Ovary (tissue), 9 donors: ENCODE data around the gene NOL3. TPM values are rescaled to one million over a fixed set of nuclear protein-coding genes. Genes with fewer than 3 reads are reported as not detected.

ENCODE experiments used
- DNase-seq, 5 donors: peaks; one replicate each; pipeline ENCODE4 v3.0.0-alpha.2; 2019 to 2020
- H3K27ac ChIP-seq, 2 donors: fragments of 200-600 bp; one replicate each; pipeline versions ENCODE4 v1.5.1 to v1.8.0; 2019 to 2022
- H3K27me3 ChIP-seq: fragments of 200-600 bp; one replicate; pipeline ENCODE4 v1.8.0; 2022
- H3K36me3 ChIP-seq: fragments of 200-600 bp; sonication (generic); one replicate; pipeline ENCODE4 v1.5.1; 2019
- H3K4me1 ChIP-seq: one replicate; pipeline ENCODE4 v1.8.1; 2013; ENCODE audit warnings: mild to moderate bottlenecking, moderate library complexity; ENCODE audit not compliant: insufficient read depth
- H3K4me3 ChIP-seq: fragments of 200-600 bp; sonication (generic); one replicate; pipeline ENCODE4 v1.5.1; 2017
- H3K9me3 ChIP-seq, 2 donors: fragments of 200-600 bp in 1 of 2; sonication (generic) in 1 of 2; one replicate each; pipeline versions ENCODE4 v1.5.1 to v1.8.1; 2013 to 2019; ENCODE audit warnings: mild to moderate bottlenecking in 1 of 2, moderate library complexity in 1 of 2
- EP300 ChIP-seq: sonication (generic); formaldehyde crosslinking; IDR thresholded peaks from one replicate; pipeline ENCODE4 v1.6.1; 2017; ENCODE audit warnings: antibody characterized with exemption
- POLR2A ChIP-seq: fragments of 450-650 bp; IDR thresholded peaks from one replicate; pipeline ENCODE4 v1.6.1; 2017; ENCODE audit warnings: antibody characterized with exemption, mild to moderate bottlenecking, moderate library complexity
- WGBS, 3 donors: extraction: QIAGEN DNeasy Blood & Tissue Kit in 1 of 3; methylation state at CpG; one replicate each; pipeline versions ENCODE4 v1.1.5 to v1.1.7; 2013 to 2017; 5-methylcytosine and 5-hydroxymethylcytosine counted together
- intact Hi-C, 4 donors: fragments of 100-400 bp; cut with DNase I; formaldehyde crosslinking; loops; one replicate each; pipeline versions ENCODE4 v1.11.0 to v1.15.1; 2022 to 2023
- polyA plus RNA-seq, 2 donors: library from polyadenylated mRNA; stranded (reverse); fragments of 200-250 nt in 1 of 2; fragments of 350-450 nt in 1 of 2; fragmentation: Illumina TruSeq in 1 of 2; extraction: RNeasy Lipid Tissue Mini Kit (QIAGEN cat#74804) in 1 of 2; gene quantifications; one replicate each; pipeline ENCODE4 v1.2.3, GENCODE V29; 2013 to 2014
- total RNA-seq, 7 donors: library from RNA; depleted of rRNA in 2 of 7; stranded (reverse); fragments of >200 nt in 2 of 7; fragmentation: NEBNext Ultra II Directional in 3 of 7; extraction: Animal tissue kit (Norgen Biotek cat#: 25700) in 3 of 7; gene quantifications; one replicate each; pipeline versions ENCODE4 v1.1.0 to v1.2.4, GENCODE V29; 2016 to 2023
- TF ChIP-seq, protein P1 (sequence below), 3 donors: fragments of 450-650 bp in 2 of 3; fragments of 200-600 bp in 1 of 3; IDR thresholded peaks; one replicate each; pipeline versions ENCODE4 v1.5.1 to v1.8.0; 2016 to 2022; ENCODE audit warnings: antibody characterized with exemption in 3 of 3, mild to moderate bottlenecking in 1 of 3
- donor health status: DM: no; HTN: no; CAD: no; lungs with moderate emphysema.
- donor health status: DM: no; HTN: no; CAD: no.
- donor health status: Bipolar disorder and iron deficiency.
- donor health status: DM: yes; HTN: yes; CAD: no.
- donor health status: DM: no; HTN: no; CAD: no.
- donor health status: DM: yes; HTN: yes; CAD: no.

The NOL3 gene
- total and polyA plus RNA-seq, 9 donors = 14.1 to 31.7 (median 21.4) TPM

DNA sequence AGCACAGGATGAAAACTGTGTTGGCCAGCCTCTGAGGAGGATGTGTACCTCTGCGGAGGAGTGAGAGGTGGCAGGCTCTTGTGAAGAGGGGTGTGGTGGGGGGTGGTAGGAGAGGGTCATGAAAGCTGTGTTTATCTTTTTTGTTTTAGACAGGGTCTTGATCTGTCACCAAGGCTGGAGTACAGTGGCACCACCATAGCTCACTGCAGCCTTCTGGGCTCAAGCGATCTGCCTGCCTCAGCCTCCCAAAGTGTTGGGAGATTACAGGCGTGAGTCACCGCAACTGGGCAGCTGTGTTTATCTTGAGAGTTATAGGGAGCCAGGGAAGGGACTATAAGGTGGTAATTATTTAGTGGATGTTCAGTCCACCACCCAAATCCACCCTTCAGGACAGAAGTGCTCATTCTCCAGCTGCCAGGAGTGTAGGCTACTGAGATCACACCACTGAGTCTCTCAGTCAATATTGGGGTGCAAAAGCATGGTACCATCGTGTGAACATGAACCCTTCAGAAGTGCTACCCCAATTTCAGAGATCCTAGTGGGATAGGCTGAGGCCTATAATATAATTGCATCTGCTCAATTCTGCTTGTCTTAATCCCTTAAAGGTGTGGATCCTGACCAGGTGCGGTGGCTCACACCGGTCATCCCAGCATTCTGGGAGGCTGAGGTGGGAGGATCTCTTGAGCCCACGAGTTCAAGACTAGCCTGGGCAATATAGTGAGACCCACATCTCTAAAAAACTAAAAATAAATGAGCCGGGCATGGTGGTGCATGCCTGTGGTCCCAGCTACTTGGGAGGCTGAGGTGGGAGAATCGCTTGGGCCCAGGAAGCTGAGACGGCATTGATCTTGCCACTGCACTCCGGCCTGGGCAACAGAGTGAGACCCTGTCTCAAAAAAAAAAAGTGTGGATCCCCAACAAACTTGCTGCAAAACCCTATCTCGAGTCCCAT is 20.4 kb downstream of the NOL3 start:
- no peak for TF ChIP-seq POLR2A
- TF ChIP-seq EP300 = no peak
- TF ChIP-seq, protein P1, sequence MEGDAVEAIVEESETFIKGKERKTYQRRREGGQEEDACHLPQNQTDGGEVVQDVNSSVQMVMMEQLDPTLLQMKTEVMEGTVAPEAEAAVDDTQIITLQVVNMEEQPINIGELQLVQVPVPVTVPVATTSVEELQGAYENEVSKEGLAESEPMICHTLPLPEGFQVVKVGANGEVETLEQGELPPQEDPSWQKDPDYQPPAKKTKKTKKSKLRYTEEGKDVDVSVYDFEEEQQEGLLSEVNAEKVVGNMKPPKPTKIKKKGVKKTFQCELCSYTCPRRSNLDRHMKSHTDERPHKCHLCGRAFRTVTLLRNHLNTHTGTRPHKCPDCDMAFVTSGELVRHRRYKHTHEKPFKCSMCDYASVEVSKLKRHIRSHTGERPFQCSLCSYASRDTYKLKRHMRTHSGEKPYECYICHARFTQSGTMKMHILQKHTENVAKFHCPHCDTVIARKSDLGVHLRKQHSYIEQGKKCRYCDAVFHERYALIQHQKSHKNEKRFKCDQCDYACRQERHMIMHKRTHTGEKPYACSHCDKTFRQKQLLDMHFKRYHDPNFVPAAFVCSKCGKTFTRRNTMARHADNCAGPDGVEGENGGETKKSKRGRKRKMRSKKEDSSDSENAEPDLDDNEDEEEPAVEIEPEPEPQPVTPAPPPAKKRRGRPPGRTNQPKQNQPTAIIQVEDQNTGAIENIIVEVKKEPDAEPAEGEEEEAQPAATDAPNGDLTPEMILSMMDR (IDR thresholded peaks at IDR 0.05) = no peak
- Histone ChIP-seq H3K27me3 (no peaks in the 10 kb centered on the region), H3K27ac (no peak overlapping the region), H3K9me3 (no peaks in the 10 kb centered on the region), H3K36me3 (no peaks in the 10 kb centered on the region), H3K4me1 (peaks cover 10% of the 10 kb centered on the region), H3K4me3 (no peak overlapping the region)
- intact Hi-C loops = no loop called here
- WGBS, 3 donors = 57 to 73% (median 64%) methylated on average over 13 of the region's 13 CpGs
- no peak for DNase-seq

DNA sequence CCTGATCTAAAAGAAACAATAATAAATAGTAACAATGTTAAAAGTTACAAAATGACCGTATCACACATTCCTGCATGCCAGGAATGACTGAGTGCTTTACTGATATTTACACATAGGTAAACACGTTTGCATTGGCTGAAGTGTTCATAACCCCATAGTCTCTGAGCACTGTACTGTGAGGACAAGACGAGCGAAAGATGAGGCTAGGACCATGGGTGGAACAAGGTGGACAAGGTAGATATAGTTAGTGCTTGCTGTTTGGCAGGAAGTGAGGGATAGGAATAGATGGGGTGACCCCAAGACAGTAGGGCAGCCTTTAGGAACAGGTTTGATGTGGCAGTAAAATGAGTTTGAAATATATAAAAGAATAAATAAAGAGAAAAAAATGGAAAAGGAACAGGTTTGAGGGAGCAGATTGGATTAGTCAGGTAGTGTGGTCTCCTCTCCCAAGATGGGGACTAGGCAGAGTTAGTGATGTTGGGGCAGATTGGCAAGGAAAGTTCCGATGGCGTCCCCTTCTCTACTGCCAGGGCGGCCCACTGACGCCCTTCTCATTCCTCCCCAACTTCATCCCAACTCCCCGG is 21.2 kb downstream of the NOL3 start:
- Histone ChIP-seq H3K4me3 (peak overlapping the region; percentile 92), H3K27ac (no peak overlapping the region), H3K27me3 (no peaks in the 10 kb centered on the region), H3K36me3 (no peaks in the 10 kb centered on the region), H3K4me1 (peaks cover 10% of the 10 kb centered on the region), H3K9me3 (no peaks in the 10 kb centered on the region)
- TF ChIP-seq, protein P1 (IDR thresholded peaks at IDR 0.05) = no peak
- TF ChIP-seq EP300 (no peak), POLR2A (no peak)
- intact Hi-C loops = no loop called here
- 17 to 19% (median 17%) methylated on average over 9 of the region's 9 CpGs for WGBS, 3 donors
- DNase-seq = no peak

DNA sequence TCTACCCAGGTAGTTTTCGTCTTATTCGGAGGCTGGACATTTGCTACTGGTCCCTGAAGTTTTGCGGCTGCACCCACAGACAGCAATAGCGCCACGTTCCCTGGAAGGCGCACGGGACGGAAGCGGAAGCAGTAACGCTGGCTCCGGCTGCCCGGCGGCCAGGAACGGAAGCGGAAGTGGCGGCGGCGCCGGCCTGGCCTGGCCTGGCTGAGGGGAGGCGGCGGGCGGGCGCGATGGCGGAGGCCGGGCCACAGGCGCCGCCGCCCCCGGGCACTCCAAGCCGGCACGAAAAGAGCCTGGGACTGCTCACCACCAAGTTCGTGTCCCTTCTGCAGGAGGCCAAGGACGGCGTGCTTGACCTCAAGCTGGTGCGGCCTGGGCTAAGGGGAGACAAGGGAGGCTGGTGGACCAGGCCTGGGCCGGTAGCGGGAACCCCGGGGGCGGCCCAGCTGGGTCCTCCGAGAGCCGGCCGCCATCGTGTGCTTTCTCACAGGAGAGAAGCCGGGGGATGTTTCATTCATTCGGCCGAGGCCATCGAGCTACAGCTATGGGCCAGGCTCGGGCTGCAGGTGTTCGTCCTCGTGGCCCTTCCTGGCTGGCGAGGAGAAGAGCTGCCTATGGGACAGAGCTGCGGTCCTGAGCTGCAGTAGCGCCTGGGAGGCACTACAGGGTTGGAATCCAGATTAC is 21.8 kb downstream of the NOL3 start, which contains the start of gene E2F4:
TSS of gene E2F4 (plus strand) at position 161 of the 687 bp plus-strand sequence. CDS start at position 234, 73 bp downstream.
- WGBS, 3 donors = 0 to 1% (median 0%) methylated on average over 46 to 54 of the region's 54 CpGs

DNA sequence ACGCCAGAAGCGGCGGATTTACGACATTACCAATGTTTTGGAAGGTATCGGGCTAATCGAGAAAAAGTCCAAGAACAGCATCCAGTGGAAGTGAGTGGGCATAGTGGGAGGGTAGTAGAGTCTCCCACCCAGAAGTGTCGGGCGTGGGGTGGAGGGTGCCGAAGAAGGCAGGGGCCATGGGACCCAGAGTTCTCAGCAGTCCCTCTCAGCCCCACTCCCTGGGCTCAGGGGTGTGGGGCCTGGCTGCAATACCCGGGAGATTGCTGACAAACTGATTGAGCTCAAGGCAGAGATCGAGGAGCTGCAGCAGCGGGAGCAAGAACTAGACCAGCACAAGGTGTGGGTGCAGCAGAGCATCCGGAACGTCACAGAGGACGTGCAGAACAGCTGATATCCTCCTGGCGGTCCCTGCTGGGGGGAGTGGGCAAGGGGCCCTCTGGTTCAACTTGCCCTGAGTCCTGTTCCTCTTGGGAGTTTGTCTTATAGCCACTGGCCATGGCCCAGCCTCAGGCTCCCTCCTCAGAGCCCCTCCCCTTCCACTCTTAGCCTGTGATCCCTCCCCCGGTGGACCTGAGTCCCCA is 22.5 kb downstream of the NOL3 start:
- Histone ChIP-seq H3K27me3 (no peaks in the 10 kb centered on the region), H3K36me3 (no peaks in the 10 kb centered on the region), H3K4me1 (peaks cover 10% of the 10 kb centered on the region), H3K4me3 (peak overlapping the region; percentile 92), H3K9me3 (no peaks in the 10 kb centered on the region), H3K27ac (peak overlapping the region in 1 of 2 donors; percentile 1)
- 16 to 32% (median 19%) methylated on average over 17 of the region's 17 CpGs for WGBS, 3 donors
- no peak for DNase-seq
- intact Hi-C loops = no loop called here
- TF ChIP-seq EP300 (no peak), POLR2A (no peak)
- TF ChIP-seq, protein P1 (IDR thresholded peaks at IDR 0.05) = no peak

More for the DNA sequence above, 21.8 kb downstream of the NOL3 start, which contains the start of gene E2F4:
- no peaks in the 10 kb centered on the region for H3K36me3 ChIP-seq
- H3K4me3 ChIP-seq = peak within 1 kb of the TSS; percentile 92
- DNase-seq = peak; percentile 83 to 92 (median 88)
- H3K27me3 ChIP-seq = no peaks in the 10 kb centered on the region
- peak within 1 kb of the TSS; percentile 1 to 55 for H3K27ac ChIP-seq
- TF ChIP-seq EP300 = no peak
- TF ChIP-seq POLR2A = peak; percentile 70
- peaks cover 10% of the 10 kb centered on the region for H3K4me1 ChIP-seq
- intact Hi-C loops = no loop called here
- H3K9me3 ChIP-seq = no peaks in the 10 kb centered on the region
